ENCODE measurements around the gene ITPRID2.
A peak's percentile ranks its signal among the peaks of the same experiment; 100 is the strongest.

Gene ITPRID2

DNA sequence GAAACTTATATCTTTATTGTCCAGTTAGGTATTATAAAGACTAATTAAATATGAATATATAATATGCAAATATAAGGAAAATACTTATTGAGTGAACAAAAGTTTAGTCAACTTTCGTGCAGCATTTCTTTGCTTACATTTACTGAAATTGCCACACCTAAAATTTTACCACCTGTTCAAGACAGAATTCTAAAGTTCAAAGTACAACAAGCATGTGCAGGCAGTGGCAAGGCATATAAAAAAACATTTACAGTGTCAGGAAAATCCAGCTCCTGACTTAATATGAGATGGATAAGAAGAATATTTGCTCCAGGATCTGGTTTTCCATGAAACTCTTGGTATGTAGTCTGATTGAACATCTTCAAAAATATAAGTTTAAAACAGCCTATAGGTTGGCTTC lies 4.8 kb downstream of the ITPRID2 start:
- DNase-seq (ENCODE audit: extremely low read depth, low read depth) = no peak

DNA sequence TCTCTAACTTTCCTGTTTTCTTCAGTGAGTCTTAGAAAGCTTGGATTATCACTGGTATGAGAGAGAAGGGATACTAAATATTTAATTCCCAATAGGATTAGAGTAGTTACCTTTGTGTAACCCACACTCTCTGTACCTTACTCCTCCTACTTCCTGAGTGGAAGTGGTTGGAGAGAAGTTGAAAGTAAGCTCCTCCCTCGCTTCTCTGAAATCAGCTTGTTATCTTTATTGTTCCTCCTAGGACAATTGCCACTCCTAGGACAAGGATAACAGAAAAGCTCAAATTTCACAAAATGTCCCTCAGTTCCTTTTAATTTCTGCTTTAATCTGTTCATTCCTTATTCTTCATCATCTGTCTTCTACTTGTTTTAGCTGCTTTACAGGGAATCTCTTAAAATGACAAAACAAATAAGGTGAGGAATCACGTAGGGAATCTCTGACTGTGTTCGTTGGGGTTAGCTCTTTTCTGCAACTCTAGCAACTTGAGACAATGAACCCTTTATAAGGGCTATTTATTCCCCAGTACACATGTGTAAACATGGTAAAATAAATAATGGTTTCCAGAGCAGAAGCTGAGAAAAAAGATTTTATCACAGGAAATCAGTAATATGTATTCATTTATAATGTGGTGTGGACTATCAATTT lies 8.6 kb downstream of the ITPRID2 start:
- TF ChIP-seq, protein P1, sequence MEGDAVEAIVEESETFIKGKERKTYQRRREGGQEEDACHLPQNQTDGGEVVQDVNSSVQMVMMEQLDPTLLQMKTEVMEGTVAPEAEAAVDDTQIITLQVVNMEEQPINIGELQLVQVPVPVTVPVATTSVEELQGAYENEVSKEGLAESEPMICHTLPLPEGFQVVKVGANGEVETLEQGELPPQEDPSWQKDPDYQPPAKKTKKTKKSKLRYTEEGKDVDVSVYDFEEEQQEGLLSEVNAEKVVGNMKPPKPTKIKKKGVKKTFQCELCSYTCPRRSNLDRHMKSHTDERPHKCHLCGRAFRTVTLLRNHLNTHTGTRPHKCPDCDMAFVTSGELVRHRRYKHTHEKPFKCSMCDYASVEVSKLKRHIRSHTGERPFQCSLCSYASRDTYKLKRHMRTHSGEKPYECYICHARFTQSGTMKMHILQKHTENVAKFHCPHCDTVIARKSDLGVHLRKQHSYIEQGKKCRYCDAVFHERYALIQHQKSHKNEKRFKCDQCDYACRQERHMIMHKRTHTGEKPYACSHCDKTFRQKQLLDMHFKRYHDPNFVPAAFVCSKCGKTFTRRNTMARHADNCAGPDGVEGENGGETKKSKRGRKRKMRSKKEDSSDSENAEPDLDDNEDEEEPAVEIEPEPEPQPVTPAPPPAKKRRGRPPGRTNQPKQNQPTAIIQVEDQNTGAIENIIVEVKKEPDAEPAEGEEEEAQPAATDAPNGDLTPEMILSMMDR (IDR thresholded peaks at IDR 0.05; ENCODE audit: low read depth, low read length, missing control alignments) = no peak
- no peak for DNase-seq (ENCODE audit: extremely low read depth, low read depth)
- no peak overlapping the region for H3K4me3 ChIP-seq (replicated peaks; ENCODE audit: low read depth, low read length)

More for the DNA sequence above, 4.8 kb downstream of the ITPRID2 start:
- TF ChIP-seq, protein P1 (IDR thresholded peaks at IDR 0.05; ENCODE audit: low read depth, low read length, missing control alignments) = no peak
- H3K4me3 ChIP-seq (replicated peaks; ENCODE audit: low read depth, low read length) = no peak overlapping the region

DNA sequence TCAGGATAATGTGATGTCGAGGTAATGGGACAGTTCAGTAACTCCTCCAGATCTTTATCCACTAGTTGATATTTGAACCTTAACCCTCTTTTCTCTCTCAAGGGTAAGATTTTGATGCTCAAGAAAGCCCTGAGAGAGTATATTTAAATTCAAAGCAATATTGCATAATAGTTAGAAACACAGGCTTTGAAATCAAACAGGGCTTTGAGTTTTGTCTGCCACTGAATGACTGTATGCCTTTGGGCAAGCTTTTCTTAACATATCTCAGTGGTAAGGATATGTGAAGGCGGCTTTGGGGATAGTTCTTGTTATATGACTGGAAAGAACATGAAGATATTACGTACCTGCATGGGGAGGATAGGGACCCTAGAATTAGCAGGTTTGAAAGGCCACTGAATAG lies 11.1 kb downstream of the ITPRID2 start:
- H3K4me3 ChIP-seq (replicated peaks; ENCODE audit: low read depth, low read length) = no peak overlapping the region
- no peak for DNase-seq (ENCODE audit: extremely low read depth, low read depth)
- TF ChIP-seq, protein P1 (IDR thresholded peaks at IDR 0.05; ENCODE audit: low read depth, low read length, missing control alignments) = no peak

DNA sequence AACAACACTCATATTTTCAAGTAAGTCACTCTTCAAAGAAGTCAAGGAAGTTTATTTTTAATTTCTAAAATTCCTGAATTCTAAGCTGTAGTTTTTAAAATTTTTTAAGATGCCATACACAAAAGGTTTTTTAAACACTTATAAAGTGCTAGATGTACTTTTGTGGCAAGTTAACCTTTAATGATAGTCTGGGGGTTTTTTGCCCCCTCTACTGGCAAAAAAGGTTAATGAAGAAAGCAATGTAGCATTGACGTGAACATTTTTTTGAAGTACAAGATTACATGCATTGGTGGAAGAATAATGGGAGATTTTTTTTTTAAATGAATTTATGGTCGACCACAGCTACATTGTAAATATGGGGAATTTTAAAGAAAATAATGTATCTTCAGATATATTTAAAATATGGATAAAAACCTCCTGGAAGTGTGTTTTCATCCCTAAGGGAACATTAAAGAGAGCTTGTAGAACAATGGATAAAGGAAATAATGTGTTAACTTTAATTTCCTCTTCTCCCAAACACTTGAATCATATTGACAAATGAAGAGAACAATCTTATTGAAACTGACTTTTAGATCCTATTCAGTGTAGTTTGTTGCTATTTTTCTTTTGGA lies 12.6 kb downstream of the ITPRID2 start:
- no peak for DNase-seq (ENCODE audit: extremely low read depth, low read depth)
- TF ChIP-seq, protein P1 (IDR thresholded peaks at IDR 0.05; ENCODE audit: low read depth, low read length, missing control alignments) = peak; percentile 51
- no peak overlapping the region for H3K4me3 ChIP-seq (replicated peaks; ENCODE audit: low read depth, low read length)

DNA sequence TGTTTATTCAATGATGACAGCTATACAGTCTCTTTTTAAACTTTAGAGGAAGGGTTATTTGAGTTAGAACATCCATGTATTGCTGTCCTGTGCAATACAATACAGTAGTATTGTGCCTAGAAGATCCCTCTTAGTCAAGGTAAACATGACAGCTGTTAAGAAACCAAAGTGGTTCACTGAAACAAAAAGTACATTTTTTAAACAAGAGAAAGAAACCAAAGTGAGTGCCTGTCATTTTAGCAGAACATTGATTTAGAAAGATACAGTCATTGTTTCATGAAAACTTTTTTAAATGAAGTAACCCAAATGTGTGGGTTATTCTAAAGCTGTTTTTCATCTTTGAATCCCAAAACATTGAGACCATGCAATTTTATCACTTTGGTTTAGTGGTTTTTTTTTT lies 15.5 kb downstream of the ITPRID2 start:
- TF ChIP-seq, protein P1 (IDR thresholded peaks at IDR 0.05; ENCODE audit: low read depth, low read length, missing control alignments) = no peak
- DNase-seq (ENCODE audit: extremely low read depth, low read depth) = no peak
- no peak overlapping the region for H3K4me3 ChIP-seq (replicated peaks; ENCODE audit: low read depth, low read length)

DNA sequence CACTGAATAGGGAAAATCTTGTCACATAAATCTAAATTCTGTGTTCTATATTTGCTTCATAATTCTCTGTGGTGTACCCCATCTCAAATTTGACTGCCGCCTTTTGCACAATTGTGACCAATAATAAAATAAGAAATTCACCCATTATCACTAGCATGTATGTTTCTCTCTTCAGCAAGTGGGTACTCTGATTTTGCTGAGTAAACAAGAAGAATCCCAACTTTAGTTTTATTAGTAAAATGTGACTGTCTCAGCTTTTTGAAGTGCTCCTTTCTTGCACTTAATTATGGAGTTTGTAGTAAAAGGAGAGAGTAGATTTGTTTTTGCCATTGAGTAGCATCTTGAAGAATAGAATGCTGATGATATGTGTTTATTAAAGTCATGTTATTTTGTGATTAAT lies 16.1 kb downstream of the ITPRID2 start:
- TF ChIP-seq, protein P1 (IDR thresholded peaks at IDR 0.05; ENCODE audit: low read depth, low read length, missing control alignments) = no peak
- DNase-seq (ENCODE audit: extremely low read depth, low read depth) = no peak
- H3K4me3 ChIP-seq (replicated peaks; ENCODE audit: low read depth, low read length) = no peak overlapping the region
